Aorta (tissue), 5 donors: ENCODE data around the gene B3GALT2. TPM values are rescaled to one million over a fixed set of nuclear protein-coding genes. Genes with fewer than 3 reads are reported as not detected.

ENCODE experiments used
- ATAC-seq: fragments of 200-7000 bp; cut with Tn5 transposase; one replicate; pipeline ENCODE4 v1.9.1; 2022; ENCODE audit warnings: moderate library complexity; ENCODE audit not compliant: low FRiP score
- DNase-seq, 2 donors: peaks; one replicate each; pipeline ENCODE4 v3.0.0-alpha.2; 2020
- H3K27ac ChIP-seq, 2 donors: one replicate each; pipeline ENCODE4 v1.5.1; 2013; ENCODE audit warnings: low read length in 2 of 2, mild to moderate bottlenecking in 2 of 2, moderate library complexity in 2 of 2, control low read depth in 1 of 2, inconsistent platforms in 1 of 2, low read depth in 1 of 2
- H3K27me3 ChIP-seq, 2 donors: one replicate each; pipeline ENCODE4 v1.6.1; 2013; ENCODE audit warnings: control low read depth in 1 of 2, low read length in 1 of 2, mild to moderate bottlenecking in 1 of 2, moderate library complexity in 1 of 2; ENCODE audit not compliant: insufficient read depth in 2 of 2, control insufficient read depth in 1 of 2
- H3K36me3 ChIP-seq, 2 donors: one replicate each; pipeline ENCODE4 v1.6.1; 2013; ENCODE audit warnings: control low read depth in 1 of 2, low read length in 1 of 2, mild to moderate bottlenecking in 1 of 2; ENCODE audit not compliant: insufficient read depth in 2 of 2, control insufficient read depth in 1 of 2
- H3K4me1 ChIP-seq, 2 donors: one replicate each; pipeline ENCODE4 v1.6.1; 2013; ENCODE audit warnings: low read length in 2 of 2, control low read depth in 1 of 2, mild to moderate bottlenecking in 1 of 2, moderate library complexity in 1 of 2; ENCODE audit not compliant: insufficient read depth in 2 of 2, control insufficient read depth in 1 of 2
- H3K4me3 ChIP-seq, 2 donors: one replicate each; pipeline ENCODE4 v1.5.1; 2013; ENCODE audit warnings: low read length in 2 of 2, control low read depth in 1 of 2, mild to moderate bottlenecking in 1 of 2
- H3K9me3 ChIP-seq: one replicate; pipeline ENCODE4 v1.6.1; 2013; ENCODE audit warnings: mild to moderate bottlenecking, low read length; ENCODE audit not compliant: control insufficient read depth
- WGBS, 2 donors: extraction: QIAGEN DNeasy Blood & Tissue Kit; methylation state at CpG; one replicate each; pipeline ENCODE4 v1.1.7; 2013; 5-methylcytosine and 5-hydroxymethylcytosine counted together
- intact Hi-C, 2 donors: fragments of 100-400 bp; cut with DNase I; formaldehyde crosslinking; loops; one replicate each; pipeline versions ENCODE4 v1.14.2 to v1.15.0; 2022
- microRNA-seq, 2 donors: library from miRNA; unstranded; fragments of <30 nt; microRNA quantifications; one replicate each; pipeline ENCODE4 v1.2.0, GENCODE V29; 2020
- polyA plus RNA-seq, 2 donors: library from polyadenylated mRNA; stranded (reverse); fragments of 200-250 nt; gene quantifications; one replicate each; pipeline ENCODE4 v1.2.3, GENCODE V29; 2013
- total RNA-seq, 2 donors: library from RNA; stranded (reverse); fragmentation: NEBNext Ultra II Directional; extraction: Animal tissue kit (Norgen Biotek cat#: 25700); gene quantifications; one replicate each; pipeline ENCODE4 v1.2.1, GENCODE V29; 2021
- donor health status: healthy with polysubstance abuse.
- donor health status: Bipolar disorder and iron deficiency.
- donor health status: DM: no; HTN: no; CAD: no.
- donor health status: DM: no; HTN: no; CAD: no.
- donor health status: DM: yes; HTN: yes; CAD: no.

Gene B3GALT2
- total and polyA plus RNA-seq, 4 donors = 0.16 to 0.51 (median 0.39) TPM

DNA sequence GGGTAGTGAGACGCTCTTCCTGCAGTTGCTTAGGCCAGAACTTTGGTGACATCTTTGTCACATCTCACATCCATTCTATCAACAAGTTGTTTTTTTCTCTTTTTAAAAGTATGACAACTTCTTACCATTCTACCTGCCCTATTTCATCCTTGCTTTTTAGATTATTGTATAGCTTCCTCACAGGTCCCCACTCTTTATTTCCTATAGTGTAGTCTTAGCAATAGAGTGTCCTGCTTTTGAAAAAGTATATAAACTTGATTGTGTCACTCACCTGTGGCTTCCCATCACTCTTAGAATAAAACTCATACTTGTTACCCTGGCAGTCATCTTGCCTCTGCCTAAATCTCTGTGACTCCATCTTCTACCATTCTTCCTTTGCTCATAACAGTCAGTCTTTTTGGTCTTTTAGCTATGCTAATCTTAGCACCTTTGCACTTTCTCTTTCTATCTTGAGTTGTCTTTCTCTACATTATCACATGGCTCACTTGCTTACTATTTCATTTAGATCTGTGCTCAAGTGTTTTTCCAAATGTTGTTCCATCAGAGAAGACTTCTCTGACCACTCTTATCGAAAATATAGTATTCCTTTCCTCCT lies 55.0 kb downstream of the B3GALT2 start:
- Histone ChIP-seq H3K27me3 (no peaks in the 10 kb centered on the region), H3K4me3 (no peak overlapping the region), H3K36me3 (no peaks in the 10 kb centered on the region), H3K27ac (no peak overlapping the region), H3K9me3 (no peaks in the 10 kb centered on the region), H3K4me1 (no peaks in the 10 kb centered on the region)
- intact Hi-C loops = no loop called here
- DNase-seq (no peak), ATAC-seq (no peak)
- WGBS, 2 donors = 96 to 97% methylated on average over 2 of the region's 2 CpGs

Small RNAs within 50 kb of the gene (microRNA-seq; reads per million reads assigned to microRNA genes)
- 0 reads per million in 2 donors for gene MIR1278

Other genes starting within 250 kb of the B3GALT2 start
- gene UCHL5, start 127.3 kb downstream of the B3GALT2 start, total RNA-seq = 10 to 100 TPM; 26.2 to 29.7 TPM
- 10 to 100 TPM; 10.5 to 17.9 TPM for gene UCHL5, start 127.3 kb downstream of the B3GALT2 start, polyA plus RNA-seq
- gene RO60, start 127.0 kb downstream of the B3GALT2 start, total RNA-seq = 10 to 100 TPM; 62.9 to 71.7 TPM
- gene RO60, start 127.0 kb downstream of the B3GALT2 start, polyA plus RNA-seq = 1 to 10 TPM; 6.4 to 8.0 TPM
- 10 to 100 TPM; 13.4 to 14.4 TPM for gene GLRX2, start 81.2 kb downstream of the B3GALT2 start, total RNA-seq
- gene GLRX2, start 81.2 kb downstream of the B3GALT2 start, polyA plus RNA-seq = 10 to 100 TPM; 14.8 to 30.8 TPM
- gene CDC73, start 64.6 kb downstream of the B3GALT2 start, total RNA-seq = 10 to 100 TPM; 76.2 to 76.5 TPM
- gene CDC73, start 64.6 kb downstream of the B3GALT2 start, polyA plus RNA-seq = 10 to 100 TPM; 10.7 to 30.2 TPM